Osteoblast (primary cell): ENCODE data around the gene BCAS3. TPM values are rescaled to one million over a fixed set of nuclear protein-coding genes. Genes with fewer than 3 reads are reported as not detected.

Experiments
- DNase-seq: peaks from one replicate; pipeline ENCODE4 v3.0.0; 2011; ENCODE audit warnings: low spot score, mixed read lengths; ENCODE audit not compliant: insufficient read length; ENCODE audit errors: missing footprints
- H2AFZ ChIP-seq: 2 replicates; pipeline ENCODE4 v1.6.0; 2011; ENCODE audit warnings: mild to moderate bottlenecking, low read length
- H3K27ac ChIP-seq: 2 replicates; pipeline ENCODE4 v1.5.1; 2011; ENCODE audit warnings: mild to moderate bottlenecking, low read depth, low read length, moderate library complexity
- H3K27me3 ChIP-seq: 2 replicates; pipeline ENCODE4 v1.6.0; 2012; ENCODE audit warnings: mild to moderate bottlenecking, control low read depth, inconsistent platforms, low read length, moderate library complexity; ENCODE audit not compliant: insufficient read depth
- H3K36me3 ChIP-seq: 2 replicates; pipeline ENCODE4 v1.5.1; 2011; ENCODE audit warnings: mild to moderate bottlenecking, low read length, control low read depth, moderate library complexity; ENCODE audit not compliant: insufficient read depth
- H3K4me1 ChIP-seq: 2 replicates; pipeline ENCODE4 v1.5.1; 2011; ENCODE audit warnings: mild to moderate bottlenecking, low read length, control low read depth, moderate library complexity; ENCODE audit not compliant: insufficient read depth
- H3K4me2 ChIP-seq: 2 replicates; pipeline ENCODE4 v1.6.0; 2011; ENCODE audit warnings: mild to moderate bottlenecking, low read length; ENCODE audit not compliant: insufficient read depth
- H3K4me3 ChIP-seq: fragments of 200-600 bp; sonication (generic); 3 replicates; pipeline ENCODE4 v1.5.1; 2012; ENCODE audit warnings: mild to moderate bottlenecking, low read length, inconsistent platforms; ENCODE audit not compliant: insufficient read depth
- H3K79me2 ChIP-seq: 2 replicates; pipeline ENCODE4 v1.6.0; 2012; ENCODE audit warnings: mild to moderate bottlenecking, low read length, control low read depth, inconsistent platforms; ENCODE audit not compliant: insufficient read depth
- H3K9me3 ChIP-seq: 2 replicates; pipeline ENCODE4 v1.5.1; 2011; ENCODE audit warnings: low read depth, low read length, control low read depth
- H4K20me1 ChIP-seq: 2 replicates; pipeline ENCODE4 v1.6.0; 2012; ENCODE audit warnings: mild to moderate bottlenecking, low read length, control low read depth; ENCODE audit not compliant: insufficient read depth
- total RNA-seq: library from RNA; depleted of rRNA; stranded (reverse); fragments of >200 nt; gene quantifications from 2 replicates; pipeline ENCODE4 v1.2.3, GENCODE V29; 2012
- TF ChIP-seq, protein P1 (sequence below): IDR thresholded peaks from 2 replicates; pipeline ENCODE4 v1.5.1; 2011; ENCODE audit warnings: mild to moderate bottlenecking, low read depth, low read length, moderate library complexity; ENCODE audit errors: extremely low read depth

BCAS3 gene
- total RNA-seq, 1 donor: 31.5 TPM

DNA sequence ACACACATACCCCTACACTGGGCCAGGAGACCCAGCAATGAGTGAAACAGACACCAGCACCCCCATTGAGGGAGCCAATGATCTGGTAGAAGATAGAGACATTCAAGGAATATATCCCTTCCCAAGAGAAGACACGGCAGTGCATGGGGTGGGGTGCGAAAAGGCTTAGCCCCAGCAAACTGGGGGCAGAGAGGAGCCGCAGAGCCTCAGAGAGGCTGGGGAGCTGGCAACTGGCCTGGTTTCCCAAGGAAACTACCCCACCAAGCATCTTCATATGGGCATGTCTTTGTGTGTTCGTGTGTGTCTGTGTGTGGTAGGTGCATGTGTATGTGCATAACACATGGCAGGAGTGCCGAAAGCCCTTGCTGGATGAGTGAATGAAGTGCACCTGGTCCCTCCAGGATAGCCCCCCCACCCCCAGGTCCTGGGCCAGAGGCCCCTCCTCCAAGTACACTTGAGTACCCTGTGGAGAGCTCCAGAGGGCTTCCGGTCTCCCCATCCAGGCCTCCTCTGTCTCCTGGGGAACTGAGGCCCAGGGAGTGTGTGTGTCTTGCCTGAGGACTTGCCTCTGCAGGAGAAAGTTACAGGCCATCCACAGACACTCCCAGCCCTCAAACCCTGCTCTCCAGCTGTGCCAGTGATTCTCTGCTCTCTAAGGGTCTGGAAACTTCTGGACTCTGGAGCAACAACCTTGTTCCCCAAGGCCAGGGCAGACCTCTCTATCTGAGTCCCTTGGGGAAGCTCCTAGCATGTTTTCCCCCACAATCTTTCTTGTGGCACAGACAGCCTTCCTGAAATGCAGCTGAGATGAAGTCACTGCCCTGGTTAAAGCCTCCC, 737.9 kb downstream of the BCAS3 start:
- Histone ChIP-seq H3K79me2 (peaks cover 16% of the 10 kb centered on the region), H3K36me3 (no peaks in the 10 kb centered on the region), H3K4me1 (peaks cover 42% of the 10 kb centered on the region), H2AFZ (peak overlapping the region; percentile 42), H3K27ac (peak overlapping the region; percentile 44), H3K9me3 (no peaks in the 10 kb centered on the region), H3K4me3 (no peak overlapping the region), H4K20me1 (no peaks in the 10 kb centered on the region), H3K4me2 (peak overlapping the region; percentile 79), H3K27me3 (peaks cover 11% of the 10 kb centered on the region)
- TF ChIP-seq, protein P1, sequence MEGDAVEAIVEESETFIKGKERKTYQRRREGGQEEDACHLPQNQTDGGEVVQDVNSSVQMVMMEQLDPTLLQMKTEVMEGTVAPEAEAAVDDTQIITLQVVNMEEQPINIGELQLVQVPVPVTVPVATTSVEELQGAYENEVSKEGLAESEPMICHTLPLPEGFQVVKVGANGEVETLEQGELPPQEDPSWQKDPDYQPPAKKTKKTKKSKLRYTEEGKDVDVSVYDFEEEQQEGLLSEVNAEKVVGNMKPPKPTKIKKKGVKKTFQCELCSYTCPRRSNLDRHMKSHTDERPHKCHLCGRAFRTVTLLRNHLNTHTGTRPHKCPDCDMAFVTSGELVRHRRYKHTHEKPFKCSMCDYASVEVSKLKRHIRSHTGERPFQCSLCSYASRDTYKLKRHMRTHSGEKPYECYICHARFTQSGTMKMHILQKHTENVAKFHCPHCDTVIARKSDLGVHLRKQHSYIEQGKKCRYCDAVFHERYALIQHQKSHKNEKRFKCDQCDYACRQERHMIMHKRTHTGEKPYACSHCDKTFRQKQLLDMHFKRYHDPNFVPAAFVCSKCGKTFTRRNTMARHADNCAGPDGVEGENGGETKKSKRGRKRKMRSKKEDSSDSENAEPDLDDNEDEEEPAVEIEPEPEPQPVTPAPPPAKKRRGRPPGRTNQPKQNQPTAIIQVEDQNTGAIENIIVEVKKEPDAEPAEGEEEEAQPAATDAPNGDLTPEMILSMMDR: no peak
- peak; percentile 95 for DNase-seq

DNA sequence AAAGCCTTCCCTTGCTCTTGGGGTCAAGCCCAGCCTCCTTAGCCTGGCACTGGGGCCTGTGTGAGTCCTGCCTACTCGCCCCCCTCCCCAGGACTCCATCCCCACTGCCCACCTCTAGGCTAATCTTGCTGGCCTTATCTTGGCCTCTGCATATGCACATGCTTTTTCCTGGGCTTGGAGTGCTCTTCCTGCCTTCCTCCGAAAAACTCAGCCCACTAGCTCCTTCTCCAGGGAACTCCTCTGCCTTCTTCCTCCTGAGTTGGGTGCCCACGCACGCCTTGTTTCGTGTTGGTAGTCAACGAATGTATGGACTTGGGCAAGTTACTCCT, 738.5 kb downstream of the BCAS3 start:
- Histone ChIP-seq H3K4me1 (peaks cover 40% of the 10 kb centered on the region), H3K27ac (peak overlapping the region; percentile 44), H2AFZ (peak overlapping the region; percentile 71), H3K9me3 (no peaks in the 10 kb centered on the region), H3K4me2 (peak overlapping the region; percentile 79), H3K27me3 (peaks cover 15% of the 10 kb centered on the region), H3K4me3 (peak overlapping the region; percentile 52), H3K36me3 (no peaks in the 10 kb centered on the region), H4K20me1 (no peaks in the 10 kb centered on the region), H3K79me2 (peaks cover 16% of the 10 kb centered on the region)
- DNase-seq: no peak
- TF ChIP-seq, protein P1: no peak

DNA sequence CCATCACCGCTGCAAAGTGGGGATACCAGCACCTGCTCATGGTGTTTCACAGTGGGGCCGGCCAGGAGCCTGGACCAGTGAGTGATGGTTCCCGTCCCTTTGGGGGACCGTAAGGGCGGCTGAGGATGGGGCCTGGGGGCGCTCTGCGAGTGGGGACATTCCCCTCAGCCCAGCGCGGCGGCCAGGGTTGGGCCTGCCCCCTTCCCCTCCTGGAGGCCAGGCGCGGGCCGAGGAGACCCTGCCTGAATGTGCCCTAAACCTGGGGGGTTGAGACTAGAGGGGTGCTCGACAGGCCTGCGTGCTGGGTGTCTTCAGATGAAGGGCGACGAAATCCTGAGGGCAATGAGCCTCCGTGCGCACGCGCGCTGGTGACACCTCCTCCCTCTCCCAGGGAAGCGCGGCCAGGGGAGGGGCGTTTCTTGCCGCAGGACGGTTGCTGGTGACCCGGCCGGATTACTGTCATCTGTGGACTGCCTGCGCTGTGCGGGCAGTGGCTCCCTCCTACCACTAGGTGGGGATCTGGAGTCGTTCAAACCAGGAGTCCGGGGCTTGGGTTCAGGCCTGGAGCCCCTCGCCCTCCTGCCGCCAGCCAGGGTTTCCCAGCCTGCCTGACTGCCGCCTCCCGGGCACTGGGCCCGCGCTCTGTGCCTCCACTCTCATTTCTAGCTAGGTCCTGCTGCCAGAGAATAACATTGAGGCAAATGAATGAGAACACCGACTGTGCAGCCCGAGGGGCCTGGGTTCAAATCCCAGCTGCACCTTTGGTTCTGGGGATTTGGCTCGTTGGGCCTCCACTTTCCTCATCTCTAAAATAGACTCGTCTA, 739.1 kb downstream of the BCAS3 start:
- TF ChIP-seq, protein P1: peak; percentile 87
- H3K36me3 ChIP-seq: no peaks in the 10 kb centered on the region
- peaks cover 38% of the 10 kb centered on the region for H3K4me1 ChIP-seq
- peak overlapping the region; percentile 79 for H3K4me2 ChIP-seq
- no peaks in the 10 kb centered on the region for H3K9me3 ChIP-seq
- peak overlapping the region; percentile 71 for H2AFZ ChIP-seq
- no peaks in the 10 kb centered on the region for H4K20me1 ChIP-seq
- H3K27me3 ChIP-seq: peaks cover 21% of the 10 kb centered on the region
- DNase-seq: peak; percentile 99
- peak overlapping the region; percentile 44 for H3K27ac ChIP-seq
- peak overlapping the region; percentile 52 for H3K4me3 ChIP-seq
- H3K79me2 ChIP-seq: peaks cover 16% of the 10 kb centered on the region

DNA sequence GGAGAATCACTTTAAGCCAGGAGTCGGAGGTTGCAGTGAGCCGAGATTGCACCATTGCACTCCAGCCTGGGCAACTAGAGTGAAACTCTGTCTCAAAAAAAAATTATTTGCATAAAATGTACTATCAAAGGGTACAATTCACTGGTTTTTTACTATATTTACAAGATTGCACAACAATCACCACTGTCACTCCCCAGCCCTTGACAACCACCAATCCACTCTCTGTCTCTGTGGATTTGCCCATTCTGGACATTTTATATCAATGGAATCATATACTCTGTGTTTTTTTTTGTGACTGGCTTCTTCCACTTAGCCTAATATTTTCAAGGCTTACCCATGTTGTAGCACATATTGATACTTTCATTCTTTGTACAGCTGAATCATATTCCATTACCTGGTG, 740.8 kb downstream of the BCAS3 start:
- no peak for DNase-seq
- TF ChIP-seq, protein P1: no peak

More for the DNA sequence above, 740.8 kb downstream of the BCAS3 start:
- Histone ChIP-seq H4K20me1 (no peaks in the 10 kb centered on the region), H3K27me3 (peaks cover 31% of the 10 kb centered on the region), H3K9me3 (no peaks in the 10 kb centered on the region), H3K4me1 (peaks cover 33% of the 10 kb centered on the region), H3K4me2 (no peak overlapping the region), H2AFZ (no peak overlapping the region), H3K4me3 (no peak overlapping the region), H3K36me3 (no peaks in the 10 kb centered on the region), H3K27ac (no peak overlapping the region), H3K79me2 (peaks cover 7% of the 10 kb centered on the region)
